Stomach (tissue), 4 donors: ENCODE data around the gene YBX1.
"Not testable (repeated sequence)": the region's sequence is repeated elsewhere in the genome, so short reads cannot be mapped to it uniquely, and the experiment has no call there.

Source experiments
- CTCF ChIP-seq, 7 experiments: fragments of 450-650 bp in 4 of 7; fragments of 200-600 bp in 3 of 7; sonication (generic) in 3 of 7; IDR thresholded peaks; one replicate each; pipeline ENCODE4 v1.5.1; 2016 to 2019; ENCODE audit warnings: antibody characterized with exemption in 7 of 7, control low read depth in 2 of 7, mild to moderate bottlenecking in 1 of 7
- EP300 ChIP-seq: sonication (generic); formaldehyde crosslinking; IDR thresholded peaks from one replicate; pipeline ENCODE4 v1.6.1; 2017; ENCODE audit warnings: antibody characterized with exemption
- POLR2A ChIP-seq, 4 donors: fragments of 450-650 bp; IDR thresholded peaks; one replicate each; pipeline ENCODE4 v1.6.1; 2016; ENCODE audit warnings: antibody characterized with exemption in 4 of 4, control low read depth in 2 of 4, mild to moderate bottlenecking in 1 of 4, moderate library complexity in 1 of 4

- not testable (repeated sequence) for TF ChIP-seq POLR2A (IDR thresholded peaks at IDR 0.05); CTCF (IDR thresholded peaks at IDR 0.05); EP300
Measured at GRCh38 chr1:42725820-42726219, 43.6 kb downstream of the YBX1 start.
